ENCODE results near the gene FAM221B.

FAM221B gene, protein sequence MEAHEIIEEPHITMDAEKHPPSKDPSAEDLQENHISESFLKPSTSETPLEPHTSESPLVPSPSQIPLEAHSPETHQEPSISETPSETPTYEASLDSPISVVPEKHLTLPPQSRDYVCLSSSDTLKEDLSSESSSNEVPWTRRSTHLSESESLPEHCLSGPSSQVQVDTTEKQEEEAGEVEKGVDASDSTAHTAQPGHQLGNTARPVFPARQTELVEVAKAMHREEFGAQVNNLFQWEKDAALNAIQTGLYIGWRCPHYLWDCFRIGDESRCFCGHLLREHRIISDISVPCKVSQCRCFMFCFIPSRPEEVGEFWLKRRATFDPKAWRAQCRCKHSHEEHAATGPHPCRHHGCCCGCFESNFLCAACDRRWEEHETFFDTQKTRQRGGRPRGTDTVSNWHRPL

DNA sequence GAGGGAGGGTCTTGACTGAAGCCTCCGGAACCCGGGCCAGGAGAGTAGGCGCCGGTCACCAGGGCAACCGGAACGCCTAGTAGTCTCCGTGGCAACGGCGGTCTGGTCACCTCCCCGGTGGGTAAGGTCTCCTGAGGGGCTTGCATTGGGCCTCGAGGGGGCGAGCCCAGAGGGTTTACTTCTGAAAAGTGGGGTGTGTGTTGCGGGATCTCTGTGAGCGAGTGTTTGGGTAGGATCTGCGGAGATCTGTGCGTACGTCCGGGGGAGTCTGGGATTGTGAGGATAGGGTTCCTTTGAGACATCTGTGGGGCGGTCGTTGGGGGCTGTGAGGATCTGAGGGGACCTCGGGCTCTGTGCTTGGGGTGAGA lies at the start of gene FAM221B:
FAM221B (minus strand) TSS at position 17 of the 368 bp plus-strand sequence. CDS start 2,571 bp downstream, outside the sequence.
- peak; percentile 22 for DNase-seq

DNA sequence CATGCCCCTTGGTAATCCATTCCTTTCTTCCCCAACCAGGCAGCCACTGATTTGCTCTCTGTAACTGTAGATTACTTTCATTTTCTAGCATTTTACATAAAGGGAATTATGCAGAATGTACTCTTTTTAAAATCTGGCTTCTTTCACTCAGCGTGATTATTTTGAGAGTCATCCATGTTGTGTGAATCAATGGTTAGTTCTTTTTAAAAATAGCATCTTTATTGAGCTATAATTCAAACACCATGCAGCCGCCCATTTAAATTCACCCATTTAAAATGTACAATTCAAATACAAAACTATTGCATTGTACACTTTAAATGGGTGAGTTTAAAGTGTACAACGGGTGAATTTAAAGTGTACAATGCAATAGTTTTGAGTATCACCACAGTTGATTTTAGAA lies 44.0 kb upstream of the FAM221B start:
- DNase-seq: no peak

DNA sequence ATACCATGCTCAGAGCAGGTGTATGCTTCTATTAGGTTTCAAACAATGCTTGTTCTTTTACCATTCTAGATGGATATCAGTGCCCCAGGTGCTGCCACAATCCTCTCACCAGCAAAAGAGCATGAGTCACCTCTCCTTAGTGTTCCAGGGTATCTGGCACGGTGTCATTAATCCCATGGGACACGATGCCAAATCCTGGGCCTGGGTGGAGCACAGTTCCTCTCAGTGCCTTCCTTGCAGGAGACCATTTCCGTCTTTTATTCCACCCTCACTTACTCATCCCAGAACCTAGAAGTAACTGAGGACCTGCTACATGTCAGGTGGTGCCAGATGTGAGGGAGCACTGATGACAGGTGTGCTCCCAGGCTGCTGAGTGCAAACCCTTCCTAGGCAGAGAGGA lies 43.0 kb upstream of the FAM221B start:
- DNase-seq: no peak

DNA sequence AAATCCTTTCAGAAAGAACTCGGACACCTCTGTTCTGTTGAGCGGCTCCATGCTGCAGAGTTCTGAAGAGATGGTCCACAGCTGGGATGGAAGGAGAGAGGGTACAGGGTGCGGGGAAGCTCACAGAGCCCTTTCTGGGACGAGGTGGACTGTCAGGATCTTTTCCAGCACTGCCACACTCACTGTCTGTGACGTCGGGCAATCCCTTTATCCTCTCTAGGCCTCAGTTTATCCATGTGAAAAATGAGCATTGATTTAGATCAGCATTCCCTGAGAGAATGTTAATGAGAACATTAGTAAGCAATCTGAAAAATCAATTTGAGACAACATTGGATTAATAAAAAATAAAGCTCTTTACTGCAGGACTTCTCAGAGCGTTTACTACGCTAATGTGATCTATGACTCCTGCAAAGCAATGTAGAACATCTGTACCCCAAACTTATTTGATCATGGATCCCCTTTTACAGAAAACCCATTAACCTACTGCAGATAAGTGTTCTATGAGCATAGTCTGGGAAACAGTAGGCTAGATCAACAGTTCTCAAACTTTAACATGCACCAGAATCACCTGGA lies 41.9 kb upstream of the FAM221B start, which contains the start of gene OR13J1:
OR13J1 (minus strand) TSS at position 51 of the 573 bp plus-strand sequence; CDS start at position 51, 0 bp downstream.
- no peak for DNase-seq

DNA sequence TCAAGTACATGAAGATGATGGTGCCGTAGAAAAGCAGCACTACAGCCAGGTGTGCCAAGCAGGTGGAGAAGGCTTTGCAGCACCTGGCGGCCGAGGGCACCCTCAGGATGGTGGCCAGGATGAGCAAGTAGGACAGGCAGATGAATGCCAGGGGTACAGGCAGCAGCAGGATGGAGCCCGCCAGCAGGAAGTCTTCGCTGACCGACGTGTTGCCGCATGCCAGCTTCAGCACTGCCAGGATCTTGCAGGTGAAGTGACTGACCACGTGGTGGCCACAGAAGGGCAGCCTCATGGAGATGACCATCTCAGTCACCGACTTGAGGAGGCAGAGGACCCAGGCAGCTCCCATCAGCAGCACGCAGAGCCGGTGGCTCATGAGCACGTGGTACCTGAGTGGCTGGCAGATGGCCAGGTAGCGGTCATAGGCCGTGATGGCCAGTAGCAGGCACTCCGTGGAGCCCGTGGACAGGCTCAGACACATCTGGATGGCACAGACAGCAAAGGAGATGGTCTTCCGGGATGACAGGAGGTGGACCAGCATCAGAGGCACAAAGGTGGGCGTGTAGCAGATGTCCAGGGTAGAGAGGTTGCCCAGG lies 41.2 kb upstream of the FAM221B start:
- DNase-seq: no peak

DNA sequence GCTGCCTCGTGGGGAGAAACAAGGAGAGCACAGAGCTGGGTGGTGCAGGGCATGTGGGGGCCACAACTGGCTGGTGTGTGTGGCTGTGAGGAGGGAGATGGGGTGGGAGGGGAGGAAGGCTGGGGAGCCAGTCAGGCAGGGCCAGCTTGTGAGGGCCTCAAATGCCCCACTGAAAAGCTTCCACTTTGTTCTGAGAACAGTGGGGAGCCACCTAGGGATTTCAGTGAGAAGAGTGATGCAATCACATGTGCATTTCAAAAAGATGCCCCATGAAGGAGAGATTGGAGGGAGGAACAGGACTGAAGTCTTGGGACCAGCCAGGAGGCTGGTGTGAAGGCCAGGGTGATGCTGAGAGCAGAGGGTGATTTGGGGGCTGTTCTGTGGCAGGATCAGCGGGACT lies 40.4 kb upstream of the FAM221B start:
- DNase-seq: no peak

DNA sequence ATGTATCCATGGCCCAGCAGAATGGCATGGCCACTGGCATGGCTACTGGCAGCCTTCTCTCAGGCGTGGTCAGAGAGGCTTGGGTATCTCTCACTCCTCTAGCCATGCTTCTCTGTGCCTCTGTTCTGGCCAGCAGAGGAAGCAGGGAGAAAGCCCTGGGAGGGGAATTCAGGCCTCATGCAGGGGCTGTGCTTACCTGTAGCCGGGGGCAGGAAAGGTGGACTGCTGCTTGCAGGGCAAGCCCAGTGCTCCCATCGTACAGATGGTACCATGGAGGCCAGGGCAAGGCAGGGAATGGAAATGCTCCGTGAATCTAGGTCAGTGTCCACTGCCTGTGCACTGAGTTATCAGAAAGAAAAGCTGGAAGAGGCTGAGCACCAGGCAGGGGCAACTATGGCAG lies 39.0 kb upstream of the FAM221B start:
- no peak for DNase-seq

DNA sequence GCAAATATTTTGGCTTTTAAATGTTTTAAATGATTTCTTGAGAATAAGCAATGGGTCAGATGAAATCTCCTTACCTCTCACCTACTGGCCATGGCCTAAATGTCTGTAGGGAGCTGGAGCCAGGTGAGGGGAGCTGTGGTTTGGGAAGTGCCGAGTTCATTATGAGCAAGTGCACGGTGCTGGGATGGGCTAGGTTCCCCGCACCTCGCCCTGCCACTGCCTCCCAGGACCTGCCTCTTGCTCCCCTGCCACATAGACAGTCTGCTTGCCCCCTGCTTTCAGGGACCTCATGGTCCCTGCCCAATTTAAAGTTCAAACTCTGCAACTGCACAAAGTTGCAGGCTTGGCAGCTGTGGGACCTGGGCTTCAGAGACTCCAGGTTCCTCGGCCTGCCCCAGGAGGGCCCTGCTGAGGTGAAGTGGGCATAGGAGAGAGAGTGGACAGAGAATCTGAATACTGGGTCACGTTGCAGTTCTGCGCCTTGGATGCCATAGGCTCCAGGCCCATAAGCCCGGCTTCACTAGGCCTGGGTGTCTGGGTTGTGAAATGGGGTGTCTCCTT lies 36.2 kb upstream of the FAM221B start:
- DNase-seq: no peak

DNA sequence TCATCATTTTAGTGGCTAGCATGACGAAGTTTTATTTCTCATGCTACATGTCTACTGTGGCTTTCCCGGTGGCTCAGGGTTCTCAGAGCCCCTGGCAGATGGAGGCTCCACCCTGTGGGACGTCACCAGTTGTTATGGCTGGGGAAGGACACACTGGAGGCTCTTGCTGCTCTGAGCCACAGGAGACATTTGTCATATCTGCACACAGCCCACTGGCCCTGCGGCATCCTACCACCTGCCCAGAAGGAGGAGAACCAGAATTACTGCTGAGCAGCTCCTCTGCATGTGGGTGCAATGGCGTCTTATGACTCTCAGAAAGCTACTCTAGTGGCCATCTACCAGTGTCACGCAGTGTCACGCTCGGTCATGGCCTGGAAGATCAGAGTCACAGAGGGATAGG lies 35.1 kb upstream of the FAM221B start:
- DNase-seq: no peak

DNA sequence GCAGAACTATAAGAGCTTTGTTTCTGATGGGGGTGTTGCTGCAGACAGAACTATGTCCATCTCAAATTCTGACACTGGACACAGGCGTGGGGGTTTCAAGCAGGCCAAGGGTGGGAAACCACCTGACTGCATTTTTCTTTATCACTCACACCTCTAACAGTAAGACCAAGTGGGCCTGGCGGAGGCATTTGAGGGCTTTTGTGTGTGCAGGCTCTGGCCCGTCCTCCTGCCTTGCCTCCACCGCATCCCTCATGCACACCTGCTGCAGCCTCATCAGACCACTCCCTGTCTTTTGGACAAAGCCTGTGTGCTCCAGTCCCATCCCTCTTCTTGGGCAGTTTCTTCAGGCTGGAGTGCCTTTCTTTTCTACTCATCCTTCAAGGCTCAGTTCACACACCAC lies 33.8 kb upstream of the FAM221B start:
- DNase-seq: no peak

DNA sequence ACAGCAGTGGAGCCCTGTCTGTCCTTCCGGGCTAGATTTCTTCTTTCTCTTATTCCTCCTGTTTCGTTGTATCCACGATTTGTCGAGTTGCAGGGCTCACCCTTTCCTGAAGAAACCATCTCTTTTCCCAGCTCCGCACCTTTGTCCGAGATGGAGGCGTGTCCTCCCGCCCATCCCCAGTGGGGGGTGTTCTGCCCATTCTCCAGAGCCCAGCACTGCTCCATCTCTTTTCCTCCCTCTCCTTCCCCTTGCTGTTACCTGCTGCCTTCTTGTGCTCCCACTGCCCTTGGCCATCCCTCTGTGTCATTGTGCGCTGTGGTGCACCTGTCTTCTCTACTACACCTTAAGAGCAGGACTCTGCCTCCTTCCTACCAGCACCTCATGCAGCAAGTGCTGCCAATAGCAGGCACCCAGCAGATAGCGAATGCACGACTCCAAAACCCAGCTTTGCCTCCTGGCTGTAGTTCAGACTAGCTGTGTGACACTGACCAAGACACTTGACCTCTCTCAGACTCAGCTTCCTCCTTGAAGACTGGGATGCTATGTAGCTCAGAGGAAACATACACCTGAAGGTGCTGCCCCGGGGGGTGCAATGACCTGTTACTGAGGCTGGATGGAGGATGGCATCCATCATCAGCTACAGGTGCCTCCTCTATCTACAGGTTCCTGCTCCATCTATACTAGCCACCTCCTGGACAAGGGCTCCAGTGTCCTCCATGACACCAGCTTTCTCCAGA lies 32.8 kb upstream of the FAM221B start:
- no peak for DNase-seq

DNA sequence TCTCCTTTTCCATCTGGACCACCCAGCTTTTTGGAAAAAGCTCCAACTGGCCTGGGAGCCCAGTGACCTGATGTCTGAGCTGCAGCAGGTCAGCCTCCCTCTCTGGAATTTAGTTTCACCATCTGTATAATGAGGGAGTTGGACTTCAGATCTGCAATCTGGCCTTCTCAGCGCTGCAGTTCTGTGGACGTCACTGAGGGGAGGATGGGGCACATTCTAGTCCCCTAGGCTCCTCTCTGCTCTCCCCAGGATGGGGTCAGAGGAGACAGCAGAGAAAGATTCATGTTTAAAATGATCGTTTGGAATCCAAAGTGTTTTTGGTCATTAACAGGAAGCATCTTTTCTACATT lies 31.4 kb upstream of the FAM221B start:
- no peak for DNase-seq

DNA sequence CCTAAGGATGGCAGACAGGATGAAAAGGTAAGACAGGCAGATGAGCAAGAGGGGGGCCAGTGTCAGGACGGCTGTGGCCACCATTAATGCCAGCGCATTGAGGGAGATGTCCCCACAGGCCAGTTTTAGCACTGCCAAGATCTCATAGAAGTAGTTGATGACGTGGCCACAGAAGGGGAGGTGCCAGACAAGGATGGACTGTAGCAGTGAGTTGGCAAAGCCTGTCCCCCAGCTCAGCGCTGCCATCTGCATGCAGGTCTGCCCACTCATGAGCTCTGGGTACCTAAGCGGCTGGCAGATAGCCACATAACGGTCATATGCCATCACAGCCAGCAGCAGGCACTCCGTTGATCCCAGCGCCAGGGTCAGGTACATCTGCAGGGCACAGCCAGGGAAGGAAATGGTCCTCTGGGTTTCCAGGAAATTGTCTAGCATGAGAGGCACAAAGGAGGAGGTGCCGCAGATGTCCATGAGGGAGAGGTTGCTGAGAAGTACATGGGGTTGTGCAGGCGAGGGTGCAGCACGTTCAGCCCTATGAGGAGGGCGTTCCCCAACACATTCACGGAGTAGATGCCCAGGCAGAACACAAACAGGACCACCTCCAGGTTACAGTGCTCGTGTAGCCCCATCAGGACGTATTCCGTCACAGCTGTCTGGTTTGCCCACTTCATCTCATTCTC lies 30.9 kb upstream of the FAM221B start:
- DNase-seq: peak; percentile 57

DNA sequence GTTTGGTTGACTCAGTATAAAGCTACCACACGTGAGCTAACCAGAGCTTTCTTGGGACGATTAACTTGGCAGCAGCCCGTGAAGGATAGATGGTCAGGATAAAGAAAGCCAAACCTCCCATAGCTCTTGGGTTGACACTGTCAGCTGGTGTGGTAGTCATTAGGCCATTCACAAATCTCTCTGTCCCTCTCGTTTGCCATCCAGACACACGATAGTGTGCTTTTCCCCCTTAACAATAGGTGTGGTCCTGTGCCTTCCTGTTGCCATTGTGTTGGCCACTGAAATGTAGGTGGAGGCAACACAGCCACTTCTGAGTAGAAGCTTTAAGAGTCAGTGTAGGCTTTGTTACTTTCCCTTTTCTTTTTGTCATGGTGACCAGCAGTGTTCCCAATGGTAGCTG lies 29.9 kb upstream of the FAM221B start:
- no peak for DNase-seq

DNA sequence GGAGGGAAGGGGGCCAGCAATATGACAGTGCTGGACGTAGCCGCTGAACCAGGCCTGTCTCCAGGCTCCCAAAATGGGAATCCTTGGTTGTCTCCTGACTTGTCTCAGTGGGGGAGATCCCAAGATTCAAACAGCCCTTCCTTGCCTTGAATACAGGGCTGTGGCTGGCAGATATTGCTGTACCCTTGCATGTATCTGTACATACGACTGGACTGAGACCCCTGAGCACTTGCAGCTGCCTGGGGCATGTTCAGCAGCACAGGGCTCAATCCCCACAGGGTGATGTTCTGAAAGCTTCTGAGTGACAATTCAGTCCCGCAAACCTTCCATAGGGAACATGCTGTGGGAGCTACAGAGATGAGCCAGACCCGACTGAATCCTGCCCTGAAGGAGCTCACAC lies 28.4 kb upstream of the FAM221B start:
- no peak for DNase-seq

DNA sequence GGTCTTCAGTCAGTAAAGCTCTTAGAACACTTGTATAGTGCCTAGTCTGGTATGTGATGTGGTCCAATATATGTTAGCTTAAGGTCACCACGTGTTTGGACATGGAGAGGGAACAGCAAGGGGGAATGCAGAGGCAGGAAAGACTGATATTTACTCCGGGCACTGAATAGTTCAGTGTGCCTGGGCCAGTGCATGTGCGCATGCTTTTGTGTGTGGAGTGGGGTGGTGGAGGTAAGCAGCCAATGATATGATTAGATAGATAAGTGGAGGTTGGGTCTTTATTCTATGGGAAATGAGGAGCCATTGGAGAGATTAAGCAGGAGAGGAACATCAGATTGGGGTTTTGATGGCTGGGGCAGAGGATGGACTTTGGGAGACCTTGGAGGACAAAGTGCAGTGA lies 27.7 kb upstream of the FAM221B start:
- DNase-seq: no peak

DNA sequence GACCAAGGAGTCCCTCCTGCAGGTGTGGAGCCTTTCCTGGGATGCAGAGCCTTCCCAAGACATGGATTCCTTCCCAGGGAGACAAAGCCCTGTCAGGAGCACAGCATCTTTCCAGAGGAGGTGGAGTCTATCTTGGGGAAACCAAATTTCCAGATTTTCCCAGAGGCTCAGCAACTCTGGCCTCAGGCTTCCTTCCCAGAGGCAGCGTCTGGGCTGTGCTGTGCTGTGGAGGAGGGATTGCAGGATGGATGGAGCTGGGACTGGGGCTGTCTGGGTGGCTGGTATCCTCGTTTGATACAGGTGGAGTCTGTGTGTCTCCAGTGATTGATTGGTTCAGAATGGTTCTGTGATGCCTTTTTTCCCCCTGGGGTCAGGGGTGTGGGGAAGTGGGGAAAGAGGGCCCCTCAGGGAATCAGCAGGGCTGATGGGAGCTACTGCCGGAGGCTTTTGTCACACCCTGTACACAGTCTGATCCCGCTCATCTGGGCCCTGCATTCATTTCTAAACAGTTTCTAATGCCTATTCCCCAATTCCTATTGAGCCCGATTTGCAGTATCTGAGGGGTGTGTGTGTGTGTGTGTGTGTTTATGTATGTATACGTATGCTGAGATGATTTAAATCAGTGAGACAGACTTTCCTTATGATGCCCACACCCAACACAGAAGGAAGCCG lies 25.7 kb upstream of the FAM221B start:
- no peak for DNase-seq

DNA sequence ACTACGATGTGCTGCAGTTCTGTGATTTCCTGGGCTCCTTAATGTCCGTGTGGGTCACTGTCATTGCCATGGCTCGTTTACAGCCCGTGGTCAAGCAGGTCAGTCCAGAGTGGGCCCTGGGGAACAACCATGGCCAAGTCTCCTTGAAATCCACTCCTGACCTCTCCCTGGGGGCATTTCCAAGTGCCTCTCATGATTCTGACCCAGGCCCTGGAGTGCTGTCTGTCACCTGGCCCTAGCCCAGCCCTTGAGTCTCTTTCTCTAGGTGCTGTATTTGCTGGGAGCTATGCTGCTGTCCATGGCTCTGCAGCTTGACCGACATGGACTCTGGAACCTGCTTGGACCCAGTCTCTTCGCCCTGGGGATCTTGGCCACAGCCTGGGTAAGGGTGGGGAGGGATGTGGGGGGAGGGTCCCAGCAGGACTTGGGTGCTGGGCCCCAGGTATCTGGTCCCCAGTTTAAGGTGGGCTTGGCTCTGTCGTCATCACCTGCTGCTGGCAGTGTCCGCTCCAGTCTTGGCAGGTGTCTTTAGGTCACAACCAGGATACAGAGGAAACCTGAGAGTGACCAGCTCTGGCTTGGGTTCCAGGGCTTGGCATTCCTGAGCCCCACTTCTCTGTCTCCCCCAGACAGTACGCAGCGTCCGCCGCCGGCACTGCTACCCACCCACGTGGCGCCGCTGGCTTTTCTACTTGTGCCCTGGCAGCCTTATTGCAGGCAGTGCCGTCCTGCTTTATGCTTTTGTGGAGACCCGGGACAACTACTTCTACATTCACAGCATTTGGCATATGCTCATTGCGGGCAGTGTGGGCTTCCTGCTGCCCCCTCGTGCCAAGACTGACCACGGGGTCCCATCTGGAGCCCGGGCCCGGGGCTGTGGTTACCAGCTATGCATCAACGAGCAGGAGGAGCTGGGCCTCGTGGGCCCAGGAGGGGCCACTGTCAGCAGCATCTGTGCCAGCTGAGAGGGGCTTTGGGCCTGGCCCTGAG lies 24.6 kb upstream of the FAM221B start:
- DNase-seq: no peak

DNA sequence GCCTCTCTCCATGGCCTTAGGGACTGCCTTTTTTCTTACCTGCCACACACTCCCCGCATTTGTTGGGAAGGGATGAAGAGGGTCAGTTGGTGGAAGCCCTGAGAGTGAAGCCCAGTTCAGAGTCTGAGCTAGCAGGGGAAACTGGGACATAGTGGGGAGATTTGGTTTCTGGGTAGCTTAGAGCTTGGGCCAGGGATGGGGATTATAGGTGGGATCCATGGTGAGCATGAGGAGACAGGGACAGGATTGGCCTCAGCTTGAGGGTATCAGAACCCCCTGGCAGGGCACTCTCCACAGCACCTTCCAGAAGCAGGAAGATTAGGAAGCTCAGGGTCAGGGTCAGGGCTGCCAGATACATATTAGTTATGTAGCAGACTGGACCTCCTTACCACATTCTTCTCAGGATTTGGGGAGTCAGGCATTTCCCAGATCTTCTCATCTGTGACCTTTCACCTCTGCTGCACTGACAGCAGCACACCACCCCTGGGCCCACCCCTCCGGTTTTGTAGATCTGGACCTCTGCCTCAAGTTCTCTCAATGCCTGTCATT lies 23.8 kb upstream of the FAM221B start:
- DNase-seq: no peak

DNA sequence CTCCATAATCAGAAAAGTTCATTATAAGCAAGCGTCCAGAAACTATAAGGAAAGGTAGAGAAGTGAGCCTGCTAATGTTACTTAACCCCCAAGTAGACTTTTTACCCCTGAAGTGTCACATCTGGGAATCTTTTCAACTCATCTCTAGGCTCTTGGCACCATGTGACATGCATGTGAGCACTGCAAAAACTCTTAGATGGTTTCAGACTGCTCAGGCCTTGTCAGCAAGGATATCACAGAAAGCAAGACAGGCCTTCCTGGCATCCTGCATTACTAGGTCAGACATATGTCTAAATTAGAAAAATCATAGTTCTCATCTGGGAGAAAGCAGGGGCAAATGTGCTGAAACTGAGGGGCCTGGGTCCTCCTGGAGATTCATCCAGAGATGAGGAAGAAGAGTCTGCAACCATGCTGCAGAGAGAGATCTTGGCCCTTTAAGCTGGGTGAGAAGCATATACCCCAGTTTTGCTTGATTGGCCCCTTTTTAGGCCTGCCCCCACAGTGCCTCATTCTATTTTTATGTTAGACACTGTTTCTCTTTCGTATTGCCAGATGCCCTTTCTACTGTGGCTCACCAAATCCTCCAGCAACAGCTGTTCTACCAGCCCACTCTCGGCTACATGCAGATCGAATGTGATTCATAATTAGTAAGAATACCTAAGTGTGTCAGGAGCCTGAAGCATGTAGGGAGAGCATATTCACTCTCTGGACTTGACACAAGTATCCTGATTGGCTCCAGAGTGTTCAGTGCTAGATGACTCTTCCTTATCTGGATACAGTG lies 19.4 kb upstream of the FAM221B start:
- no peak for DNase-seq

Data from hematopoietic multipotent progenitor cell treated with erythropoietin and hydrocortisone succinate and interleukin-3 and kit ligand, for 6 days (in vitro differentiated cells).